GM10266 (cell line): ENCODE results near the gene DSCAML1.

Source experiments
- DNase-seq: peaks from one replicate; pipeline ENCODE4 v3.0.0; 2012; ENCODE audit errors: extremely low spot score
- CTCF ChIP-seq: IDR thresholded peaks from 2 replicates; pipeline ENCODE4 v1.5.1; 2012; ENCODE audit warnings: mild to moderate bottlenecking, low read depth; ENCODE audit not compliant: control insufficient read depth, insufficient read depth; ENCODE audit errors: missing control alignments

Gene DSCAML1

GRCh38 chr11:117795638-117796455 is 1.2 kb downstream of the DSCAML1 start:
- no peak for TF ChIP-seq CTCF
- DNase-seq: no peak

GRCh38 chr11:117794772-117795629 is 2.0 kb downstream of the DSCAML1 start:
- TF ChIP-seq CTCF: no peak
- DNase-seq: no peak

- no peak for TF ChIP-seq CTCF
- DNase-seq: no peak
Measured at GRCh38 chr11:117794135-117794534, 2.9 kb downstream of the DSCAML1 start.

- no peak for DNase-seq
- TF ChIP-seq CTCF: no peak
Measured at GRCh38 chr11:117793583-117793982, 3.4 kb downstream of the DSCAML1 start.

- TF ChIP-seq CTCF: no peak
- no peak for DNase-seq
Measured at GRCh38 chr11:117792992-117793391, 4.0 kb downstream of the DSCAML1 start.

- TF ChIP-seq CTCF: no peak
- DNase-seq: no peak
Measured at GRCh38 chr11:117792241-117792640, 4.8 kb downstream of the DSCAML1 start.

GRCh38 chr11:117790279-117790678 is 6.7 kb downstream of the DSCAML1 start:
- TF ChIP-seq CTCF: no peak
- DNase-seq: no peak
